Mucosa of rectum (tissue), 2 donors: ENCODE data around the gene ESR2.

ENCODE experiments used
- H3K27ac ChIP-seq, 2 donors: one replicate each; pipeline ENCODE4 v1.7.0; 2013; ENCODE audit warnings: inconsistent platforms in 2 of 2, low read depth in 2 of 2, low read length in 2 of 2
- H3K27me3 ChIP-seq, 2 donors: one replicate each; pipeline ENCODE4 v1.7.0; 2013; ENCODE audit warnings: low read length in 2 of 2; ENCODE audit not compliant: control insufficient read depth in 2 of 2, insufficient read depth in 2 of 2
- H3K36me3 ChIP-seq, 2 donors: one replicate each; pipeline ENCODE4 v1.7.0; 2013; ENCODE audit warnings: low read length in 2 of 2; ENCODE audit not compliant: control insufficient read depth in 2 of 2, insufficient read depth in 2 of 2
- H3K4me1 ChIP-seq, 2 donors: one replicate each; pipeline ENCODE4 v1.7.0; 2013; ENCODE audit warnings: low read length in 2 of 2, mild to moderate bottlenecking in 1 of 2; ENCODE audit not compliant: control insufficient read depth in 2 of 2, insufficient read depth in 2 of 2
- H3K4me3 ChIP-seq, 2 donors: one replicate each; pipeline ENCODE4 v1.7.0; 2013; ENCODE audit warnings: low read length in 2 of 2
- H3K9ac ChIP-seq, 2 donors: one replicate each; pipeline ENCODE4 v1.7.0; 2013; ENCODE audit warnings: low read length in 2 of 2, low read depth in 1 of 2, mild to moderate bottlenecking in 1 of 2
- H3K9me3 ChIP-seq, 2 donors: one replicate each; pipeline ENCODE4 v1.7.0; 2013; ENCODE audit warnings: low read length in 2 of 2; ENCODE audit not compliant: control insufficient read depth in 2 of 2
- donor health status: healthy.
- donor health status: Normal muscosa, but diverticular disease.

The ESR2 gene

GRCh38 chr14:64081174-64081746 is 212.9 kb downstream of the ESR2 start:
- Histone ChIP-seq H3K4me3 (no peak overlapping the region), H3K4me1 (no peaks in the 10 kb centered on the region), H3K27me3 (no peaks in the 10 kb centered on the region), H3K27ac (no peak overlapping the region), H3K9ac (no peak overlapping the region), H3K9me3 (no peaks in the 10 kb centered on the region), H3K36me3 (peaks cover 16 to 26% of the 10 kb centered on the region in 2 donors)

GRCh38 chr14:64080452-64080851 is 213.7 kb downstream of the ESR2 start:
- peaks cover 16 to 26% of the 10 kb centered on the region in 2 donors for H3K36me3 ChIP-seq
- H3K27me3 ChIP-seq, result no peaks in the 10 kb centered on the region
- H3K9ac ChIP-seq, result no peak overlapping the region
- H3K4me3 ChIP-seq, result no peak overlapping the region
- no peak overlapping the region for H3K27ac ChIP-seq
- H3K4me1 ChIP-seq, result no peaks in the 10 kb centered on the region
- no peaks in the 10 kb centered on the region for H3K9me3 ChIP-seq

DNA sequence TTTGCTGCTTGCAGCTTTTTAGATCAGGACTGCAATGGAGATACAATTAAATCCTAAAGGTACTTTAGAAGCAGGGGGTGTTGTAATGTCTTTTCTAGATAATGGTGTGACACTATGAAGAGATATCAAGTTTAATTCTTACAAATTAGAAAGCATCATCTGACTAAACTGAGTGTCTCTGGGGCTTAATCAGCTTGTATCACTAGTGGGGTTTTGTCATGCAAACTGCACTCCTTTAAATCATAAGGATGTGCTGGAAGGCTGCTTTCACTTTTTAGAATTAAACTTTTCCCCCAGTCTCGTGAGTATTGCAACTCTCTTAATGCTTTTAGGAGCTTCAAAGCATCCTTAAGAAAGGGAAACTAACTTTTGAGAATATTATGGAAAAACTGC is 218.6 kb downstream of the ESR2 start:
- Histone ChIP-seq H3K4me3 (no peak overlapping the region), H3K9me3 (no peaks in the 10 kb centered on the region), H3K27ac (no peak overlapping the region), H3K27me3 (no peaks in the 10 kb centered on the region), H3K4me1 (no peaks in the 10 kb centered on the region), H3K36me3 (peaks cover 26 to 28% of the 10 kb centered on the region in 2 donors), H3K9ac (no peak overlapping the region)

DNA sequence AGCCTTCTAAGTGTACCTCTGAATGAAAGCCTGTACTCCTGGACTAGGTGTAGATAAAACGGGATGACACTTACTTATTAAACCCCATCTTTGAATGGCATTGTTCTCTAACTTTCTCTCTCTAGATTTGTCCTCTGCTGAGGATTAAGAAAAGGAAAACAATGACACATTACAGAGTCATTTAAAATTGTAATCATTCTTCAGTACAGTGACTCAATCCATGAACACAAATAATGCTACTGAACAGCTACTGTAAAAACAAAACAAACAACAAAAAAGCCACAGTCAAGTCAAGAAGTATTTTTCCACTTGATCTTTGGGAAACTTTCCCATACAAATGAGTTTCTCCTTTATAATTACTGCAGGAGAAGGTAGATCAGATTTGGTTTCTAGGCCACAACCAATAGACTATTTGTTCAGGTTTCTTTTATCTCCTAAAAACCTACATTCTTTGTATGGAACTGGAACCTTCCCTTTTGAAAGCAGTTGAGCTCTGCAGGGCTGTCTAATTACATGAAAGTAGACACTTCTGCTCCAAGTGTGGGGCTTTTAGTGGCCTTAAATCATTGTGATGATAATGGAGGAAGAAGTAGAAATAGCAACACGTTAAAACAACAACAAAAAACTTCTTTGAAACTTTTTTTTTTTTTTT is 219.1 kb downstream of the ESR2 start:
- Histone ChIP-seq H3K9ac (no peak overlapping the region), H3K9me3 (no peaks in the 10 kb centered on the region), H3K4me1 (no peaks in the 10 kb centered on the region), H3K4me3 (no peak overlapping the region), H3K27ac (no peak overlapping the region), H3K27me3 (no peaks in the 10 kb centered on the region), H3K36me3 (peaks cover 23 to 26% of the 10 kb centered on the region in 2 donors)

GRCh38 chr14:64069634-64070359 is 224.4 kb downstream of the ESR2 start:
- H3K27ac ChIP-seq, result no peak overlapping the region
- peaks cover 24 to 39% of the 10 kb centered on the region in 2 donors for H3K36me3 ChIP-seq
- H3K4me1 ChIP-seq, result no peaks in the 10 kb centered on the region
- H3K27me3 ChIP-seq, result no peaks in the 10 kb centered on the region
- no peak overlapping the region for H3K4me3 ChIP-seq
- no peak overlapping the region for H3K9ac ChIP-seq
- no peaks in the 10 kb centered on the region for H3K9me3 ChIP-seq

DNA sequence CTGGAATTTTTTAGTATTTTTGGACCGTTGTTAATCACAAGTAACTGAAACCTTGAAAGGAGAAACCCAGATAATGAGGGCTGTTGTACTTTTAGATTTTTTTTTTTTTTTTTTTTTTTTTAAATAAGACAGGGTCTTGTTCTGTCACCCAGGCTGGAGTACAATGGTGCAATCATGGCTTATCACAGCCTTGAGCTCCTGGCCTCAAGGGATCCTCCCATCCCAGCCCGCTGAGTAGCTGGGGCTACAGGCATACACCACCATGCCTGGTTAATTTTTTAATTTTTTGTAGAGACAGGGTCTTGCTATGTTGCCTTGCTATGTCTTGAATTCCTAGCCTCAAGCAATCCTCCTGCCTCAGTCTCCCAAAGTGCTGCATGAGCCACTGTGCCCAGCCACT is 229.7 kb downstream of the ESR2 start:
- H3K27me3 ChIP-seq, result no peaks in the 10 kb centered on the region
- peaks cover 7 to 28% of the 10 kb centered on the region in 2 donors for H3K36me3 ChIP-seq
- peaks cover 4 to 5% of the 10 kb centered on the region in 2 donors for H3K4me1 ChIP-seq

GRCh38 chr14:64062381-64063115 is 231.6 kb downstream of the ESR2 start:
- H3K36me3 ChIP-seq, result peaks cover 9 to 28% of the 10 kb centered on the region in 2 donors

More for the DNA sequence above, 229.7 kb downstream of the ESR2 start:
- Histone ChIP-seq H3K27ac (no peak overlapping the region), H3K9me3 (no peaks in the 10 kb centered on the region), H3K4me3 (no peak overlapping the region), H3K9ac (no peak overlapping the region)

DNA sequence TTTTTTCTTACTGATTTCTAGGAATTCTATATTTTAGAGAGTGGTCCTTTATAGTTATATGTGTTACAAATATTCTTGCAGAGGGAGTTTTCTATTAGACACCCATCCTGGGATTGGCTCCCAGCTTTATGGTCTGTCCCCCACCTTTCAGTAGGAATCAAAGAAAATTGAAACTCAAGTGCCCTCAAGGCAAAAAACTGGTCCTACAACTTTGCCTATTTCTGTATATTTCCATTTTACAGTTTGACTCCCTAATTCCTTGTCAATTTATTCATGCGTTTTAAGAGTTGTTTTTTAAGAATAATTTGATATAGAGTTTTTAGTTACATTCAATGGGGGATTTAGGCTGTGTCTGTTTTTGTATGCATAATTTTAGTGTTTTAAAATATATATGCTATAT is 232.5 kb downstream of the ESR2 start:
- H3K36me3 ChIP-seq, result peaks cover 9 to 26% of the 10 kb centered on the region in 2 donors

More at GRCh38 chr14:64062381-64063115, 231.6 kb downstream of the ESR2 start:
- Histone ChIP-seq H3K9me3 (no peaks in the 10 kb centered on the region), H3K27me3 (no peaks in the 10 kb centered on the region), H3K27ac (no peak overlapping the region), H3K9ac (no peak overlapping the region), H3K4me1 (peaks cover 4 to 5% of the 10 kb centered on the region in 2 donors), H3K4me3 (no peak overlapping the region)

DNA sequence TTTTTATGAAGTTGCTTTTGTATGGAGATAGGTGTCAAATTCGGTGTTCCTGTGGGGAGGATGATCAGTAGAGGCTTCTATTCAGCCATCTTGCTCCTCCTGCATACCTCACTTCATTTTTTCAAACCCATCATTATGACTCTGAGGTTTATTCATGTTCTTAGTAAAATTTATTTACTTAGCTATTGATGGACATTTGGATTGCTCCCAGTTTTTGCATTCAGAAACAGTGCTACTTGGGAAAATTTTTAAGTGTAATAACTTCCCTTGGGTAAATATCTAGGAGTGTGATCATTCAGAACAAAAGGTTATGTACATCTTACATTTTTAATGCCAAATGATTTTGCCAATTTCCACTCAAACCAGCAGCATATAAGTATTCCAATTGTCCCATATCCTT is 233.1 kb downstream of the ESR2 start:
- Histone ChIP-seq H3K9ac (no peak overlapping the region), H3K9me3 (no peaks in the 10 kb centered on the region), H3K4me3 (no peak overlapping the region), H3K27me3 (no peaks in the 10 kb centered on the region), H3K4me1 (peaks cover 4 to 5% of the 10 kb centered on the region in 2 donors), H3K36me3 (peaks cover 9 to 23% of the 10 kb centered on the region in 2 donors), H3K27ac (no peak overlapping the region)

More for the DNA sequence above, 232.5 kb downstream of the ESR2 start:
- no peak overlapping the region for H3K9ac ChIP-seq
- peaks cover 4 to 5% of the 10 kb centered on the region in 2 donors for H3K4me1 ChIP-seq
- H3K9me3 ChIP-seq, result no peaks in the 10 kb centered on the region
- H3K27me3 ChIP-seq, result no peaks in the 10 kb centered on the region
- no peak overlapping the region for H3K27ac ChIP-seq
- H3K4me3 ChIP-seq, result no peak overlapping the region
